K562 (cell line): ENCODE data around the gene PDE12. TPM values are rescaled to one million over a fixed set of nuclear protein-coding genes. Genes with fewer than 3 reads are reported as not detected.

Source experiments
- FOXP4 ChIP-seq: sonication (generic); formaldehyde crosslinking; IDR thresholded peaks from 2 replicates; pipeline ENCODE4 v1.8.0; 2022; ENCODE audit warnings: mild to moderate bottlenecking, missing genetic modification reagents, borderline replicate concordance
- HDAC3 ChIP-seq: fragments of 450-650 bp; IDR thresholded peaks from 2 replicates; pipeline ENCODE4 v1.6.1; 2018; ENCODE audit warnings: borderline replicate concordance, mild to moderate bottlenecking, moderate library complexity; ENCODE audit not compliant: partially characterized antibody
- NKRF ChIP-seq: fragments of 450-650 bp; IDR thresholded peaks from 2 replicates; pipeline ENCODE4 v1.6.1; 2016; ENCODE audit warnings: borderline replicate concordance
- RCOR1 ChIP-seq, 2 experiments: IDR thresholded peaks; 2 replicates each; pipeline ENCODE4 v1.6.1; 2012; ENCODE audit warnings: low read depth in 2 of 2, low read length in 2 of 2, borderline replicate concordance in 1 of 2, improper control_type of control experiment in 1 of 2
- THRA ChIP-seq: fragments of 450-650 bp; IDR thresholded peaks from 2 replicates; pipeline ENCODE4 v1.6.1; 2017; ENCODE audit warnings: mild to moderate bottlenecking, moderate library complexity
- ZNF212 ChIP-seq: fragments of 450-650 bp; formaldehyde crosslinking; IDR thresholded peaks from 2 replicates; pipeline ENCODE4 v1.4.0; 2020; ENCODE audit warnings: mild to moderate bottlenecking
- ZNF586 ChIP-seq: fragments of 450-650 bp; formaldehyde crosslinking; conservative IDR thresholded peaks from 2 replicates; pipeline ENCODE4 v1.4.0; 2020; ENCODE audit warnings: mild to moderate bottlenecking, moderate library complexity
- ZSCAN32 ChIP-seq: fragments of 450-650 bp; formaldehyde crosslinking; IDR thresholded peaks from 2 replicates; pipeline ENCODE4 v1.4.0; 2020; ENCODE audit warnings: mild to moderate bottlenecking, moderate library complexity
- polyA plus RNA-seq, 8 experiments: library from polyadenylated mRNA; depleted of rRNA in 4 of 8; stranded (reverse) in 5 of 8; unstranded in 3 of 8; fragments of >200 nt; fragmentation: Nextera tagmentation in 2 of 8; fragmentation: Illumina TruSeq in 1 of 8; extraction: Ambion mirVana in 2 of 8; extraction: Trizol in 1 of 8; gene quantifications; 2 replicates each; pipeline versions ENCODE4 v1.2.1 to v1.2.3, GENCODE V29; 2011 to 2014; ENCODE audit warnings: inconsistent platforms in 1 of 8, missing spikeins in 1 of 8
- total RNA-seq, 7 experiments: library from RNA; depleted of rRNA in 6 of 7; stranded (reverse); fragments of >200 nt in 6 of 7; fragmentation: Illumina TruSeq in 2 of 7; extraction: Trizol in 2 of 7; gene quantifications; 2 replicates each; pipeline versions ENCODE4 v1.2.1 to v1.2.3, GENCODE V29; 2011 to 2021; ENCODE audit warnings: low replicate concordance in 1 of 7

The PDE12 gene
- total and polyA plus RNA-seq, 9 of the 15 experiments (the other 6 are each of a cell fraction or from before 2014, with no cell fraction given): 2.1 to 20.5 (median 10.0) TPM

GRCh38 chr3:57555738-57556458 lies at the start of gene PDE12 (continued):
- TF ChIP-seq FOXP4 (CRISPR knock-in tag): peak; percentile 75; the same call in 1 of the 2 replicates
- TF ChIP-seq RCOR1 (IDR thresholded peaks at IDR 0.05; ENCODE audit: borderline replicate concordance in 1 of 2, low read depth in 2 of 2, low read length in 2 of 2): peak in 1 of 2 experiments; percentile 10; a peak in 1 of 4 replicates
- TF ChIP-seq NKRF: peak; percentile 71; the same call in 1 of the 2 replicates
- TF ChIP-seq ZSCAN32 (CRISPR knock-in tag): no peak
- no peak for TF ChIP-seq ZNF586 (CRISPR knock-in tag)
- peak; percentile 40 for TF ChIP-seq HDAC3
- TF ChIP-seq ZNF212: no peak
- TF ChIP-seq THRA: no peak
- TF ChIP-seq, all 486 proteins: peak for 179
